NCI-H524 treated with DMSO at 0.1 percent for 48 hours (cell line): Measurements from ENCODE around the gene TUBB2A.
"Not testable (repeated sequence)": the region's sequence is repeated elsewhere in the genome, so short reads cannot be mapped to it uniquely, and the experiment has no call there.

Experiments
- DNase-seq: peaks from one replicate; lab custom pipeline; 2025; lab: John Stamatoyannopoulos, UW

Gene TUBB2A

DNA sequence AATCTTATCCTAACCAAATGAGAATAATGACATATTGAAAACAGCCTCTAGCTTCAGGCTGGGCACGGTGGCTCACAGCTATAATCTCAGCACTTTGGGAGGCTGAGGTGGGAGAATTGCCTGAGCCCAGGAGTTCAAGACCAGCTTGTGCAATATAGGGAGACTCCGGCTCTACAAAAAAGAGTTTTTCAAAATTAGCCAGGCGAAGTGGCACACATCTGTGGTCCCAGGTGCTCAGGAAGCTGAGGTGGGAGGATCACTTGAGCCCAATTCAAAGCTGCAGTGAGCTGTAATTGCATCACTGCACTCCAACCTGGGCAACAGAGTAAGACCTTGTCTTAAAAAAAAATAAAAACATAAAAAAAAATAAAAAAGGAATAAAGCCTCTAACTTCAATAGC is 4.7 kb downstream of the TUBB2A start:
- DNase-seq = no peak

DNA sequence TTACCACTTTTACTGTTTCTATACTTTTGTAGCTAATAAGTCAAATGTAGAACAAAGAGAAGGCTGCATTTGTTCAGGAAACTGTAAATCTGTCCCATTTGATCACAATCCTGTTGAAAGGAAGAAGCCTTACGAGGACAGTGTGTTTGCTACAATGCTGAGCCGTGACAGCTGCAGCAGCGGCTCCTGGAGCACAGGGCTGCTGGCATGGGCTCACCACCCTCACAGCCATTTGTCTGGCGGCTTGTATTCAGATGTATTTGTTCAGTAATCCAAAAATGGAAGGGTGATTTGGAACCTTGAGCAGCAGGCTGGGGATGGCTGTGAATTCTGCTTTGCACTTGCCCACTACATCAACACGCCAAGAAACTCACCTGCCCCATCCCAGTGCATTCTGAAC is 5.7 kb downstream of the TUBB2A start:
- DNase-seq = no peak

DNA sequence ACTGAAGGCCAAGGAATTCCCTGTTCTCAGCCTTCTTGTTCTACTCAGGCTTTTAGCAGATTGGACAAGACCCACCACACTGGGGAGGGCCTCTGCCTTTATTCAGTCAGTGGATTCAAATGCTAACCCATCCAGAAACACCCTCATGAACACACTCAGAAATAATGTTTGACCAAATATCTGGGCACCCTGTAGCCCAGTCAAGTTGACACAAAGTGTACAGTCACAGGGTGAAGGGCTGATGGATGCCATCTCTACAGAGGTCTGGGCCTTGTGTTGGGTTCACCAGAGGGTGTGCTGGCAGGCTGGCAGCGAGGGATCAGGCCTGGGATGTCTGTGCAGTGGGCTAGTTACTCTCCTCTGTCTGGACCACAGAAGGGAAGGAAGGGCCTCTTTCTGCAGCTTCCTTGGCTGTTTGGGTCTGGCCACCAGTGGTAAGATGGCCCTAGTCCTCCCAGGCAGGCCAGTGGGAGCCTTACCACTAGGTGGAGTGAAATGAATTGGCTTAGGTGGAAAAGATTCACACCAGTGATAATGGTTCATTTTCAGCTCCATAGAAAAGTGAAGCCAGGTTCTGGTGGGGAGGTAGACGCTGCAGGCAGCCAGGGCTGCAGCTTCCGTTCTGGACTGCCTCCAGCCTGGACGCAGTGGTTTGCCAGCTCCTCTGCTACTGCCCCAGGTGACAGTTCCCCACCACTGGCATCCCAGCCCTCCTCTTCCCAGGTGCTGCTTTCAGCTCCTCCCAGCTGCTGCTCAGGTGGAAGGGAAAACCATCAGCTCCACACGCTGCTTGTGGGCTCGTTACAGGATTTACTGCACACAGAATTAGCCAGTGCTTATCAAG is 9.2 kb downstream of the TUBB2A start:
- no peak for DNase-seq

DNA sequence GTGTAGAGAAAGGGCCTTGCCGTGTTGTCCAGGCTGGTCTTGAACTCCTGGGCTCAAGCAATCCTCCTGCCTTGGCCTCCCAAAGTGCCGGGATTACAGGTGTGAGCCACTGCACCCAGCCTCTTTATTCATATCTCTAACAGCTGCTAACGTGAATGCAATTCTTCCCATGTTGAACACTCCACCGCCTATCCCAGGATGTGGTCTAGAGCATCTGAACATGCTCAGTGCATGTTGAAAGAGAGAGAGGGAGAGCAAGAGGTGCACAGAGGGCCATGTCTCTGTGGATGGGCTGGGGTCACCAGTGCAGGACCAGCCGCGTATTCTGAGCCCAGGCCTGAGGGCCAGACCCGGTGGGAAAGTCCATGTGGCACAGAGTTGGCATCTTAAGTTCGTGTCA is 12.8 kb downstream of the TUBB2A start:
- no peak for DNase-seq

DNA sequence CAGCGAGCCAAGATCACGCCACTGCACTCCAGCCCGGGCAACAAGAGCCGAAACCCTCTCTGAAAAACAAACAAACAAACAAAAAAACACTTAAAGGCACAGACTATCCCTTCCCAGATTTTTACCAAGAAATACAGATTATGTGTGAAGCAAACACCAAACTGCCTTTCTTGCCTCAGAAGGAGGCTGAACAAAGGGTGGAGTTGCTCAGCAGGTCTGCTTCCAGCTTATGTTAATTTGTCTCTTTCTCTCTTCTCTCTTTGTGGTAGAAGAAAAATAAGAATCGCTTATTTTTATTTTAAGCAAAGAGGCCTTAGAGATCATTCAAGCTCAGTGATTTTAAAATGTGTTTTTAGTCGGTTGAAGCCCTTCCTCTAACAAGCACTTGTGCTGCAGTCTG is 14.2 kb downstream of the TUBB2A start:
- no peak for DNase-seq

DNA sequence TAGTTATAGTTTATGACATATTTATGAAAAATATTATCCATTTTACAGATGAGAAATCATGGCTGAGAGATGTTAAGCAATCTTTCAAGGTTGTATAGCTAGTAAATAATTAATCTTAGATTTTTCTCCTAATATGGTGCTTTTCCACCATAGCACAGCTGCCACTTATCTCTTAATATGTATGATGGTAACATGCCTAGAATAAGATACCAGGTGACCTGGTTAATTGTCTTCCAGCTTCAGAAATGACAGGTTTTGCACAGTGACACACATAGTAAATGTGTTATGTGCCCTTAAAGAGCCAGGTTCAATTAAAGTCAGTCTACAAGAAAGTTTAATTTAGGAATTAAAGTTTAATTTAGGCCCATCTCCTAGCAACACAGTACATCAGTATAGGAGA is 14.8 kb downstream of the TUBB2A start:
- no peak for DNase-seq

DNA sequence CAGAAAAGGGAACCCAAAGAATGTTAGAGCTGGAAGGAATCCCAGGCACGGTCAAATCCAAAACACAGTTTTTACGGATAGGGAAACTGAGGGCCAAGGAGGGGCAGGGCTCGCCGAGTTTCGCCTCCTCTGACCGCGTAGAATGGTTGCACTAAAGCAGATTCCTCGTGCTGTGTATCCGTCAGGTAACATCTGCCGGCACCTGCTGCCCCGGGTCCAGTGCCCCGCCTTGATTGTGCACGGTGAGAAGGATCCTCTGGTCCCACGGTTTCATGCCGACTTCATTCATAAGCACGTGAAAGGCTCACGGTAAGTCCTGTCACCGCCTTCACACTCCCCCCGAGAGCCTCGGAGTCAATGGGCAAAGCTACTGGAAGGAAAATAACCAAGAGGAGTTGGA is 17.1 kb downstream of the TUBB2A start:
- no peak for DNase-seq

DNA sequence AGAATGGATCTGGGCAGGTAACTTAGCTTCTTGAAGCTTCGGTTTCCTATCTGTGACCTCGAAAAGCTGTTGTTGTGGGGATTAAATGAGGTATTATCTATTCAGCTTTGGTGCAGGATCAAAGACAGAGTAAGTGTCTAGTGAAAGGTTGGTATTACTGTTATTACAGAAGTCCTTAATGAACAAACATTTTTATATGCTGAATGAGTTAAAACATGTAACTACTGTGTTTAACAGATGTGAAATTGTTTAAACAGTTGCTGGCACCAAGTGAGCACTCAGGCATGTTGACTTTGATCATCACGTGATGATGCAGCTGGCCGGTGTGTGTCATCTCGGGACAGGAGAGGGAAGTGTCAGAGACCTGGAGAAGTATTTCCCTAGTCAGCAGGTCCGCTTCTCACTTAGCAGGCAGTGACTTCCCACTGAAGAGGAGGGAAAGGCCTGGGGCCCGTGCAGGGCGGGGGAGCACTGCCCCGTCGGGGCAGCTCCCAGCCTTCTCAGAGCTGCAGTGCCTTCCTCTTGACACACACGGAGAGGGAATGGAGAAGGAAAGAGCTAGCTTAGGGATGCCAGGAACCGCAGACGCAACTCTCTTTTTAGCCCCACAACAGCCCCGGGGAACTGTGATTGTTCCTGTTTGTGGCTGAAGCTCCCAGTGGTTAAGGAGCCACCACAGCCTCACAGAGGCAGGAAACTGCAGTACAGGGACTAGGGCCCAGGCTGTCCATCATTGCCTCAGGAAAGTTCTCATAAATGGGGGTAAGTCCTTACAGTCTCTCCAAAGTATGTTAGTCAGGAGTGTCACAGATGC is 18.0 kb downstream of the TUBB2A start:
- DNase-seq = no peak

DNA sequence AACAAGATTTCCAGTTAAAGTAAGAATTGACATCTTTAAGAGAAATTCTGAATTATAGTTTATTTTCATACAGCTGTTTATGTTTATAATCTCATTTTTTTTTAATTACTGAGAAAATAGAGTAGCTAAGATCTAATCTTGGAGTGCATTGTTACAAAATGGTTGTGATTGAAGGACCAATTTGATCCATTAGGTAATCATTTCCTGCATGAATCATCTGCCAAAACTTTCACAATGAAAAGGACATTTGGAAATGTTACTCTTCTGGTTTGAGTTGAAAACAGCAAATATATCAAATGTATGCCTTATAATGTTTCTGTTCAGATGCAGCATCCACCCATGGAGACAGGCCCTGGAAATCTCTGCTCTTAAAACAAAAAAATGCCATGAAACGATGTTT is 19.0 kb downstream of the TUBB2A start:
- no peak for DNase-seq

DNA sequence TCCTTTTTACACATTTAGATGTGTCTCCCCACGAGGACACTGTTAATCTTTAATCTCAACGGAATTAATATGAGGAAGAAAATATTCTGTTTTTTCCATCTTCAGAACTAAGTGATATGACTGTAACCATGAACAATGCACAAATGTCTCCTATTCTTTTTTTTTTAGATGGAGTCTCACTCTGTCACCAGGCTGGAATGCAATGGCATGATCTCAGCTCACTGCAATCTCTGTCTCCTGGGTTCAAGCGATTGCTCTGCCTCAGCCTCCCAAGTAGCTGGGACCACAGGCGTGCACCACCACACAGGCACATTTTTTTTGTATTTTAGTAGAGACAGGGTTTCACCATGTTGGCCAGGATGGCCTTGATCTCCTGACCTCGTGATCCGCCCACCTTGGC is 19.5 kb downstream of the TUBB2A start:
- not testable (repeated sequence) for DNase-seq

DNA sequence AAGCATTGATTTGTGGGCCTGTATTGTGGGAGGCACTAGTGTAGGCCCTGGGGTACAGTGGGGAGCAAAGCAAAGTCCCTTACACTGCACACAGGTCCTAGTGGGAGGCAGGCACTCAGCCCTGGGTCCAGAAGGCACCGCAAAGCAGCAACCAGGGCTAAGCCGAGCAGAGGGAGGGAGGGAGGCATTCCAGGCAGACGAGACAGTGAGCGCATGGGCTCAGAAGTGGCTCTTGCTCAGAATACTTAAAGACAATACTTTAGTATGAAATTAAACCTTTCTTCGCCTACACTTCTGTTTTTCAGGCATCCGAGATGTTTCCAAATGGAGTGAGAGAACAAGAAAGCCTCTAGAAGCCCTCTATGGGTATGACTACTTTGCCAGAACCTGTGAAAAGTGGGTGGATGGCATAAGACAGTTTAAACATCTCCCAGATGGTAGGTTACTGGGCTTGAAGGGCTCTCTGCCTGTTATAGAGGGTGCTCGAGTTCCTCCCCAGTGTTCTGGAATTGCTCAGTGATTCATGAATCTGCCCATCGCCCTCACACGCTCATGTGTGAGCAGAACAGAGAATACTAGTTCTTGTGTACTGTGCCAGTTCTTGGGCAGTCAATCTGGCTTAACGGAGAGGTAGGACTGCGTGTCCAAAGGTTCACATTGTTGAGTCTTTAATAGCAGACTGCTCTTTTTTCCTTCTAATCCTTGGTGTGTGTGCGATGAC is 20.1 kb downstream of the TUBB2A start:
- DNase-seq = no peak

DNA sequence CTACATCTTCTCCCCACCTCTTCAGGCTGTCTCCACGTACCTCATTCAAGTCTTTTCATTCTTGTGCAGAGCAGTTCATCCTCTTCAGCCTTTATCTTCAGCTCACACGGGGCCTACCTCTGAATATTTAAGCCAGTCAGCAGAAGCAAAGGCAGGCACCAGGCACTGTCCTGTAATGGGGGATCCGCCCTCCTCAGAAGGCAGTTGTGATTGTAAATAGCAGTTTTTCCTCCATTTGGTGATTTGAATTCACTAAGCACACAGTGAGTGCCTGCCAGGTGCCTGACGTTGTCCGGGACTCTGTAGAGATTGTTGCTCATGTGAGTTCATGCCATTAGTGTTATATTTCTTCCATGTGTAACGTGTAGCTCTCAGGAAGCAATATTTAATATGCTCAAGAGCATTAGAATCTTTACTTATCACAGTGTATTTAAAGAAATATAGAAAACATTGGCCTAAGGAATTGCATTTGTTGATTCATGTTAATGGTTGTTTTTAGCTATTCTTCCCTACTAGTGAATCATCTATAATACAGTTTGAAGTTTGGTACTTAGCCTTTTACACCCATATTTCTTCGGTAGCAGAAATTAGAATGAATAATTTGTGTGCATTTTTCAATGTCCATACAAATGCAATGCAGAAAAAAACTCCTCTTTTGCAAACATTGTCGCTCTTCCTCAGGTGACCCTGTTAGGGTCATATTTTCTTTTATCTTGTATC is 20.9 kb downstream of the TUBB2A start:
- no peak for DNase-seq

DNA sequence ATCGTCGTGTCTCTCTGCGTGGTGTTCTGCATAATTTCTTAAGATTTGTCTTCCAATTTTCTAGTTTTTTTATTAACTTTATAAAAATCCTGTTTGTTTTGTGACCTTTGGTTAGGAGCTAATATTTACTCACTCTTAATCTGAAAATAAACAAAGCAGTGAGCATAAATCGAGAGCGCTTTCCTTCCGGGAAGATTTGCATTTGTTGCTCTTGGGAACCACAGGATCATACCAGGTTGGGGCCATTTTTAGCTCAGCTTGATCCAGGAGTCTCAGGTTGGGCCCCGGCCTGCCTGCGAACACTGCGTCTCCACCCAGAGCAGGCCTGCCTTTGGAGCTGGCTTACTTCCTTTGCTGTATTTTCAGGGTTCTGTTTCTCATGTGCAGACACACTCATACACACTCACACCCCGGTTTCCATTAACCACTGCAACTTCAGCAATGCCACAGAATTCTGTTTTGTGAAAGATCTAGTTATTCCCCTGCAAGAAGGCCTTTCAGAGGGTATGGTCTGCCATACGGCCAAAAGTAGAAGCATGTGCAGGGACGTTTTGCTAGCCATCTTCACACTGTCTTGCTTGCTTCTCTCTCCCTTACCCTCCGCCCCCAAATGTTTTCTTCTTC is 21.6 kb downstream of the TUBB2A start:
- no peak for DNase-seq

DNA sequence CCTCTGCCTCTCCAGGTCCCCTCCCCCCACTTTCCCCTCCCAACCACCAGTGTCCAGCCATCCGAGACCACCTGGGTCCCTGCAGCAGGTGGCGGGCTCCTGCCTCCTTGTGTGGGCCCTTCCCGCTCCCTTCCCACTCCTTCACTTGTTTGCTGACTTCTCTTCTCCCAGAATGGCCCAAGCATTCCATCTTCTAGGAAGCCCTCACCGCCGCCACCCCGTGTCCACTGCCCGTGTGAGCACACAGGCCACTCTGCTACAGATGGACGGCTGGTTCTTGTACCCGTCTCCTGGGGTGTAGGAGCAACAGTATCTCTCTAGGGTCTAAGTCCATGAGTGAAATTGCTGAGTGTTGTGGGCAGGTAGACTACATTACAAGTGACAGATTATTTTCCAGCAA is 23.8 kb downstream of the TUBB2A start:
- DNase-seq = no peak

DNA sequence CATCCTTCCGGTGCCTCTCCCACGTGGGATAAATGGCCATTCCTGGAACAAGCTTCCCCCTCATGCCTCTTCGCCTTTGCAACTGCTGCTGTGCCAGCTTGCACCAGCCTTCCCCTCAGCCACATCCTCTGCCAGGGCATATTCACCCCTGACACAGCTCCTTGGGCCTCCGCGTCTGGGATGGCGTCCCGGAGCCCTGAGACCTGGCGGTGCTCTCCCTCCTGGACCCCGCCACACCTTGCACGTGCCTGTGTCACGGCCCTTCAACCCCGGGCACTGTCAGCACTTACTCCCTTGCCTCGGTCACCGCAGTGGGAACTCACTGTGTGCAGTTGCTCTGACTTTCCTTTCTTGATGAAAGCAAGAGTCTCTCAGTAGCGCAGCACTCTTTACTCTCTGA is 25.6 kb downstream of the TUBB2A start:
- DNase-seq = no peak

DNA sequence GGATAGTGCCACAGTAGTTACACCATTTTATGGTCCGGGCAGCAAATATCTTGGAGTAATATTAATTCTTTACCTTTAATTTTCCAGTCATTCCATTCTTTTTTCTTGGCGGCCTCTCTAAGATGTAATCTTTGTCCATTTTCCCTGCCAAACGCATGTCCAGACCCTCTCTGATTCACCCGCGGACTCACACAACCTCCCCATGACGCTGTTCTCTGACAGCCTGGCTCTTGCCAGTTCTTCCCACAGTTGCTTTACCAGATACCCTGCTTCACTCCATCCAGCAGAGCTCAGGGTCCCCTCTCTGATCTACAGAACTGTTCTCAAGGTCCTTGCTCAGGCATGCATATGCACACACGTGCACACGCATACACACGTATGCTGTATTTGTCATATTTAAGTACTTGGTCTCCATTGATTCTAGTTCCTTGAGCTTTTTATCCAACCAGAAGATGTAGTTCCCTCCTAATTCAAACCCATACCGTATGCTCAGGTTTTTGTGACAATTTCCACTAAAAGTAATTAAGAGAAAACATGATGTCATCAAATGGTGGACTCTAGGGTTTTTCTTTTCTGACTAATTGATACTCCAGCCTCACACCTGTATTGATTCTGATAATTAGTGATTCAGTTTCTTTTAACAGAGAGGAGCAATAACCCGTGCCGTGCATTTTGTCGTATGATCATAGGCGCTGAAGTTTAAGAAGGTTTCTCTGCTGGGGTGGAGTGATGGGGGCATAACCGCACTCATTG is 28.8 kb downstream of the TUBB2A start:
- DNase-seq = no peak

DNA sequence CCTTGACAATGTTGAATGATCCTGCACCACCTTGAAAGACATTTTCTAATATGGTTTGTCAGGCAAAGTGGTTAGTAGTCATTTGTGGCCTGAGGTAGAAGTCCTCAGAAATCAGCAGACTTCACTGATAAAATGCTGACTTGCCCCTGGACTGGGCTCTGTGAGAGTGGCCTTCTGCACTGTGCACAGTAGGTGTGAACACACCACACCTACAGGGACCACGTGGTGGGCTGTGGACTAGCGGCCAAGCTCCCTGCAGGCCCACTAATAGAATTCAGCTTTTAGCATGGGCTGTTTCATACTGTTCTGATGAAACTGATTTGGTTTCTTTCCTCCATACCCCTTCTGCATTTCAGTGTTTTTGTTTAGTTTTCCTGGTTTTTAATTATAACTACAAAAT is 31.5 kb downstream of the TUBB2A start:
- DNase-seq = no peak

DNA sequence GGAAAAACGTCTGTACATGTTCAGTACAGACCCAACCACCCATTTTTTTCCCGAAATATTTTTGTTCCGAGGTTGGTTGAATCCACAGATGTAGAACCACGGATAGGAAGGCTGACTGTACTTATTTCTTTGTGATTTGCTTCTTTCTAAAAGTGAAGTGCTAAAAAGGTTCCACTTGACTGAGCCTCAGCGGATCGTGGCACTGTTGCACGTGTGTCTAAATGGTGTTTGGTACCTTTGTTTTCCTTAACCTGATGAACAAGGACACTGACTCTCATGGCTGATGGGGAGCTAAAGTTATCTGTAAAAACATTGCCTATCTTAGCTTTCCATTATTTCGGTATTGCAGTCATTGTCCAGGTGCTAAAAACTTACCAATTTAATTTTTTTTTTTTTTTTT is 32.7 kb downstream of the TUBB2A start:
- no peak for DNase-seq

DNA sequence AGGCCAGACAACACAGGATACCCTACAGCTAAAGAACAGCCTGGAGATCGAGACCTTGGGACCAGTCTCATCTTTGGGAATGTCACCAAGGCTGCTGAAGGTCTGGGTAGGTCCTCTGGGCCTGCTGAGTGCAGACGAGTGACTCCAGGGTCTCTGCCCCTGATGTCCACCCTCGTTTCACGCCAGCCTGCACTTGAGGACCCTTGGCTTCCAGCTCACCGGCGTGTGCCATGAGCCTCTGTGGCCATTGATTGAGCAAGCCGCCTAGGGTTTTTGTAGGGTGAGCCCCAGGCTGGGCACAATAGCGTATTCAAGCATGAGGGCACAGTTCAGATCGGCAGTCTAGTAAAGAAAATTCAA is 34.5 kb downstream of the TUBB2A start:
- no peak for DNase-seq

DNA sequence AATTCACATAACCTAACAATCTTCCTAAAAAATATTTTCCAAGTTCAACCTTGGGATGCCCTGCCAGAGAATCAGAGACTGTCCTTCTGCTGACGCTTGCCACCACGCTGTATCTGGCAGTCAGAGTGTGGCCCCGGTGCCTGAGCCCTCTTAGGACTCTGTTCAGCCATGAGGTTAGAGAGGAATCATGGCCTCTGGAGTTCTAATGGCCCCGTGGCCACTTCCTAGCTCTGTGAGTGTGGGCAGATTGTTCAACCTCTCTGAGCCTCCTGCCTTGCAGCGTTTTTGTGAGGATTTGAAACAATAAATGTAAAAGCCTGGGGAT is 36.6 kb downstream of the TUBB2A start:
- no peak for DNase-seq

DNA sequence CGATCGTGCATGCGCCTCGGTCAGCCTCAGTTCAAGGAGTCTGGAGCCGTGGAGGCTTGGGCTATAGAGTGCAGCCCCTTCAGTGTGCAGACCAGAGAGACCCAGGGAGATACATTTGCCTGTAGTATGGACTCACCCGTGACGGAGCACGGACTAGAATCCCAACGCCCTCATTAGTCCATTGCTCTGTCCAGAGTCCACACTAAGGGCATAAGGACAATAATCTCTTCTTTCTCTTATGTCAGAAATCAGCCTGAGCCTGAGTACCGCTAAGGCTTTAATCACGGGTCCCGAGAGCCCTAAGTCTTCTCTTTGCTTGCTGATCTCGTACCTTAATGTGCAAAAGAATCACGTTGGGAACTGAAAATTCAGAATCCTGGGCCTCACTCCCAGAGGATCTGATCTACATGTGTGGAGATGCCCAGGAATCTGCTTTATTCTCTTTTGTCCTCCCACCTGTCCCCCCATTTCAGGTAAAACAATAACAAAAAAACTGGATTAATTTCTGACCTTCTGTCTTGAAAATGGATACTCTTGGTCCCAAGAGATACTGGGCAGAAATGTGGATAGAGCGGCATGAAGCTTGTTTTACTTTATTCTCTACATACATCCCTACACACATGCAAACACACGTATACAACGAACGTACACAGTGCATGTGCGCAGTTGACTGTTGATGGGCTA is 38.2 kb downstream of the TUBB2A start:
- DNase-seq = no peak
